ENCODE measurements around the gene CA14.
"Not testable (repeated sequence)": the region's sequence is repeated elsewhere in the genome, so short reads cannot be mapped to it uniquely, and the experiment has no call there.

The CA14 gene

DNA sequence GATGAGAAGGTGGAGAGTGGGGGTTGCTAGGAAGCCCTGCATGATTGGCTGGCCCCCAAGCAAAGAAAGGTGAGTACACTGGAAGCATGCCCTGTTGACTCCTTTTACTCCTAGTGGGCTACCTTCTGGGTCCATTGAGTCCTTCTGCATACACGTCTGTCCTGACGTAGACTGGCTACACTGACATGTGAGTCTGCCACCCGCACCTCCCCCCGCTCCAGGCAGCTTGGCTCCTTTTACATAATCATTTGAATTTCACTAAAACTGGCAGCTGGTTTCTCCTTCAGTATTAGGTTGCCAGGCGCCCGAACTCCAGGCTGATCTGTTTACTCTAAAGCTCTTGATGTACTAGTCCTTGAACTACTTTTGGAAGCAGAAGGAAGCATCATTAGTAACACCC, 44.8 kb downstream of the CA14 start:
- DNase-seq (ENCODE audit: low read depth), result no peak
- no peak overlapping the region for H3K4me3 ChIP-seq (ENCODE audit: low read length)
- no peak for TF ChIP-seq CTCF (conservative IDR thresholded peaks at IDR 0.05; ENCODE audit: low read length)

DNA sequence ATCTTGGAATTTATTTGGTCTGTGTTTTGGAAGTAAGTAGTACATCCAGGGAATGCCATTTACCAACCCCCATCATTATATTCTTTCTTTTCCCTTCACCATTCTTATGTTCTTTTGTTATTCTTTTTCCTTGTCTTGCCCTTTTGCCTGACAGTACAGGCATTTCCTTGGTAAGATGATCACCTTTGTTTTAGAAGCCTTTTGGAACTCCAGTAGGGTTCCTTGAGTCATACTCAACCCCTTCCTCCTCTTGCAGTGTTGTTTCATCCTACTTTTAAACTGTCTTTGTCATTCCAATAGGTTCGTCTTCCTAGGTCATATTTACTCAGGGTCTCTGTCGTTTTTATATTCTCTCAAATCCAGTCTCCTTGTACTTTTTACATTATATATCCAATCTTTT, 45.3 kb downstream of the CA14 start:
- no peak overlapping the region for H3K4me3 ChIP-seq (ENCODE audit: low read length)
- no peak for TF ChIP-seq CTCF (conservative IDR thresholded peaks at IDR 0.05; ENCODE audit: low read length)
- DNase-seq (ENCODE audit: low read depth), result no peak

DNA sequence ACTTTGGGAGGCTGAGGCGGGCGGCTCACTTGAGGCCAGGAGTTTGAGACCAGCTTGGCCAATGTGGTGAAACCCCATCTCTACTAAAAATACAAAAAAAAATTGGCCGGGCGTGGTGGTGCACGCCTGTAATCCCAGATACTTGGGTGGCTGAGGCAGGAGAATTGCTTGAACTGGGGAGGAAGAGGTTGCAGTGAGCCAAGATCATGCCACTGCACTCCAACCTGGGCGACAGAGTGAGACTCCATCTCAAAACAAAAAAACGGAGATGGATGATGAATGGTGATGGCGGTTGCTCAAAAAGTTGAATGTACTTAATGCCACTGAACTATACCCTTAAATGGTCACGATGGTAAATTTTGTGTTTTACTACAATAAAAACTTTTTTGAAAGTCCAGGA, 51.0 kb downstream of the CA14 start:
- not testable (repeated sequence) for H3K4me3 ChIP-seq (ENCODE audit: low read length); DNase-seq (ENCODE audit: low read depth)

GRCh38 chr1:150309758-150310508, 52.4 kb downstream of the CA14 start:
- no peak for DNase-seq (ENCODE audit: low read depth)

DNA sequence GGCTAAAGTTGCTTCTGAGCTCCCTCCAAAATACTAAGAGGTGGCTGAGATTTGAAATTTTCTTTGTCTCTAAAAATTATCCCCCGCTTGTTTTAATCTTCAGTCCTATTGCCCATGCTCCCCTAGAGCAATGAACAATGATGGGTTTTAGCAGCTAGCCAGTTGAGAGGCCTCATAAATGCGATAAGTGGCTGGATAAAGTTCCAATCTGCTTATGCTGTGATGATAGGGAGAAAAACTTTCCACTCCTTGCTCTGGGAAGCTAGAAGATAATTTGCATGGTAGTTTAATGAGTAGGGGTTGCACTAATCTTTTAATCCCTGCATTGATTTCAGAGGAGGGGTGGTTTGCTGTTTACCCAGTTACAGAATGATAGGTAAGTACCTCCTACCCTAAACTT, 54.2 kb downstream of the CA14 start:
- no peak overlapping the region for H3K4me3 ChIP-seq (ENCODE audit: low read length)
- DNase-seq (ENCODE audit: low read depth), result no peak
- TF ChIP-seq CTCF (conservative IDR thresholded peaks at IDR 0.05; ENCODE audit: low read length), result no peak

More at GRCh38 chr1:150309758-150310508, 52.4 kb downstream of the CA14 start:
- H3K4me3 ChIP-seq (ENCODE audit: low read length), result no peak overlapping the region
- no peak for TF ChIP-seq CTCF (conservative IDR thresholded peaks at IDR 0.05; ENCODE audit: low read length)

Data from AG10803 (cell line).